ENCODE data around the gene ANKRD24.

DNA sequence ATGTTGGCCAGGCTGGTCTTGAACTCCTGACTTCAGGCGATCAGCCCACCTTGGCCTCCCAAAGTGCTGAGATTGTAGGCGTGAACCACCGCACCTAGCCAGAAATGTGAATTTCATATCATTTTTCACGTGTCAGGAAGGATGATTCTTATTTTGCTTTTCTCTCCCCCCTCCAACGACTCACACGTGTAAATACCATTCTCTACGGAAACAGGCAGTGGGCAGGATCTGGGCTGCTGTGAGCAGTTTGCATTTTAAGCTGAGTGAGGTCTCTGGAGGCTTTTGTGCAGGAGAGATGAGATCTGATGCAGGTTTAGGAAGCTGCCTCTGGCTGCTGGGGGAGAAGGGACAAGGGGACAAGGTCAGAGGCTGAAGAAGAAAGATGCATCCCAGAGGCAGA lies 11.9 kb downstream of the ANKRD24 start:
- TF ChIP-seq POLR2A (IDR thresholded peaks at IDR 0.05) = no peak
- no peak for TF ChIP-seq CTCF (IDR thresholded peaks at IDR 0.05)
